Choroid plexus epithelial cell (primary cell): ENCODE measurements around the gene CMPK1.

Source experiments
- DNase-seq: peaks from one replicate; pipeline ENCODE4 v3.0.0-alpha.2; 2010; ENCODE audit warnings: low read depth
- H3K4me3 ChIP-seq: 2 replicates; pipeline ENCODE4 v1.5.1; 2011; ENCODE audit warnings: low read depth, mild to moderate bottlenecking, control low read depth, low read length, moderate library complexity
- CTCF ChIP-seq: conservative IDR thresholded peaks from 2 replicates; pipeline ENCODE4 v1.5.1; 2011; ENCODE audit warnings: low read depth, mild to moderate bottlenecking, control low read depth, inconsistent platforms, low read length, moderate library complexity

The CMPK1 gene

GRCh38 chr1:47386268-47386667 lies 52.7 kb downstream of the CMPK1 start:
- no peak for TF ChIP-seq CTCF
- H3K4me3 ChIP-seq: no peak overlapping the region
- DNase-seq: no peak

- no peak for DNase-seq
- H3K4me3 ChIP-seq: no peak overlapping the region
- no peak for TF ChIP-seq CTCF
Measured at GRCh38 chr1:47388030-47388890, 54.7 kb downstream of the CMPK1 start.

- H3K4me3 ChIP-seq: no peak overlapping the region
- DNase-seq: peak; percentile 83
- TF ChIP-seq CTCF: peak; percentile 87
Measured at GRCh38 chr1:47388891-47389238, 55.3 kb downstream of the CMPK1 start.

- H3K4me3 ChIP-seq: no peak overlapping the region
- no peak for DNase-seq
- no peak for TF ChIP-seq CTCF
Measured at GRCh38 chr1:47389731-47390130, 56.1 kb downstream of the CMPK1 start.

- no peak for TF ChIP-seq CTCF
Measured at GRCh38 chr1:47390843-47391242, 57.3 kb downstream of the CMPK1 start.

GRCh38 chr1:47393141-47393540 lies 59.6 kb downstream of the CMPK1 start:
- no peak overlapping the region for H3K4me3 ChIP-seq
- no peak for DNase-seq
- TF ChIP-seq CTCF: no peak

More at GRCh38 chr1:47390843-47391242, 57.3 kb downstream of the CMPK1 start:
- DNase-seq: no peak
- no peak overlapping the region for H3K4me3 ChIP-seq

- H3K4me3 ChIP-seq: no peak overlapping the region
- no peak for DNase-seq
- no peak for TF ChIP-seq CTCF
Measured at GRCh38 chr1:47395433-47395832, 61.8 kb downstream of the CMPK1 start.
